ENCODE results near the gene AP5Z1.

Gene AP5Z1

GRCh38 chr7:4747013-4747412 lies 28.4 kb upstream of the AP5Z1 start:
- no peak for DNase-seq

DNA sequence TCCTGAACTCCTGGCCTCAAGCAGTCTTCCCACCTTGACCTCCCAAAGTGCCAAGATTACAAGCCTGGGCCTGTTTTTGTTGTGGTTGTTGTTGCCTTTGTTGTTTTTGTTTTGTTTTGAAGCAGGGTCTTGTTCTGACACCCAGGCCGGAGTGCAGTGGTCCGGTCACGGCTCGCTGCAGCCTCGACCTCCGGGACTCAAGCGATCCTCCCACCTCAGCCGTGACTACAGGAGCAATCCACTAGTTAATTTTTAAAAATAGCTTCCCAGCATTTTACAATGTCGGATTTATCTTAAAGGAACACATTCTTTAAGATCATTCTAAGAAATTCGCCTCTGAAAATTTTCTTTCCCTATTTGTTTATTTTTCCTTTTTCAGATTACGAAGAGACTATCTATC lies 27.7 kb upstream of the AP5Z1 start:
- DNase-seq: no peak

GRCh38 chr7:4748231-4748681 lies 27.2 kb upstream of the AP5Z1 start:
- no peak for DNase-seq

DNA sequence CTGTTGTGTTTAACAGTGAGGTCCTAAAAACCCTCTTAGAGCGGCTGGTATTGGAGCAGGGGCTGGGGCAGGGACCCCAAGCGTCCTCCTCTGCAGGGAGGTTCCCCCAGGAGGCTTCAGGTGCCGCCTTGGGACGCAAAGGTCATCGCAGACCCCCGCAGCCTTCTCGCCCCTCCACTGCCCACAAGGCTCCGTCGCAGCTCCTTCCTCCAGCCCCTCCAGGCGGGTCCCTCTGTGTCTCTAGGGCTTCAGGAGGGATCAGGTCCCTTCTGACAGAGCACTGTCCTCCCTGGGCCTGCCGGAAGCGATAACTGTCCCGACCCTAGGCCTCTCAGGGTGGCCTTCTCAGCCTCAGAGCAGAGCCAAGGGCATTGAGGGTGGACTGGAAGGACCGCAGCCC lies 26.1 kb upstream of the AP5Z1 start:
- DNase-seq: no peak

- no peak for DNase-seq
These were observed 25.6 kb upstream of the AP5Z1 start for GRCh38 chr7:4749798-4750197.

GRCh38 chr7:4751398-4751947 lies 23.9 kb upstream of the AP5Z1 start:
- no peak for DNase-seq

- peak; percentile 43 for DNase-seq
These were observed 21.6 kb upstream of the AP5Z1 start for GRCh38 chr7:4753598-4754432.

- no peak for DNase-seq
These were observed 20.9 kb upstream of the AP5Z1 start for GRCh38 chr7:4754433-4755010.

DNA sequence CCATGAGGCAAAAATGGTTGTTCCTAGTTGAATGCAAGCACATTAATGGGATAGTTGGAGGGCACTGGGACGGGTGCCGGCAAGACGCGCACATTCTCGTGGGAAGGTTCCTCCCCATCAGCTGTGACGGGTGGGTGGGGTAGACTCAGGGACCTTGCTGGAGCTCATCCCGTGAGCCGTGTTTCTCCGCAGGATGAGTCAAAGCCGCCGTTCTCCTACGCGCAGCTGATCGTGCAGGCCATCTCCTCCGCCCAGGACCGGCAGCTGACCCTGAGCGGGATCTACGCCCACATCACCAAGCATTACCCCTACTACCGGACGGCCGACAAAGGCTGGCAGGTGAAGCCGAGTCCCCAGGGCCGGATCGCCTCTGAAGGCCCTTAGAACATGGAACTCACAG lies 20.4 kb upstream of the AP5Z1 start:
- no peak for DNase-seq

- DNase-seq: no peak
These were observed 17.3 kb upstream of the AP5Z1 start for GRCh38 chr7:4758111-4758510.

GRCh38 chr7:4758791-4759190 lies 16.6 kb upstream of the AP5Z1 start:
- no peak for DNase-seq

GRCh38 chr7:4759211-4759610 lies 16.2 kb upstream of the AP5Z1 start:
- DNase-seq: no peak

- DNase-seq: no peak
These were observed 14.5 kb upstream of the AP5Z1 start for GRCh38 chr7:4760952-4761351.

GRCh38 chr7:4762121-4763055 lies 13.0 kb upstream of the AP5Z1 start:
- no peak for DNase-seq

DNA sequence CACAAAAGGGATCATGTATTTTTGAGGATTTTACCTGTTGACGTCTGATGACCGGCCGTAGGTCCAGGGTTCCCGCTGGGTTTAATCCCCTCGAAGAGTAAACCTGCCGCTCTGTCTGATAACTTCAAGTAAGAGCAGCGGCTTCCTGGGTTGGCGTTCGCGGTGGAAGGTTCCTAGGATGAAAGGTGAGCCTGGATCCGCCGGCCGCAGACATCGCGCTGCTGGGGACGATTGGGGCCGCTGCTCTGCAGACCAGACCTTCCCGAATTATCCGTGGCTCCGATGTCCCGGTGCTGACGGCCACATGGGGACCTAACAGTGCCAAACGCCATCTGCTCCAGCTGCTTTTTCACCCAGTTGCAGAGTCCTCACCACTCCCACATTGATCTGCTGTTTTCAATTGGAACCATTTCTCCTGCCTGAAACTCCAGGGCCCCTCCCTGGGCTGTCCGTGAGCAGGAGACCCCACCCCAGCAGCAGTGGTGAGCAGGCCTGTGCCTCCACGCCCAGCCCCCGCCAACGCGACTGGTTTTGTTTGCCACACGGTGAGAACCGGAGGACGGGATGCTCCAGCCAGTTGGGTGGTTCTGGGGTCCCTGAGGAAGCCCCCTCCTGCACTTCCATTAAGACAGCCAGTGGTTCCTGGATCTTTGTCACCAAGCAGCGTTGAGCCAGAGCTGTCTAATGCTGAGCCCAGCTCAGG lies 12.2 kb upstream of the AP5Z1 start:
- DNase-seq: no peak

DNA sequence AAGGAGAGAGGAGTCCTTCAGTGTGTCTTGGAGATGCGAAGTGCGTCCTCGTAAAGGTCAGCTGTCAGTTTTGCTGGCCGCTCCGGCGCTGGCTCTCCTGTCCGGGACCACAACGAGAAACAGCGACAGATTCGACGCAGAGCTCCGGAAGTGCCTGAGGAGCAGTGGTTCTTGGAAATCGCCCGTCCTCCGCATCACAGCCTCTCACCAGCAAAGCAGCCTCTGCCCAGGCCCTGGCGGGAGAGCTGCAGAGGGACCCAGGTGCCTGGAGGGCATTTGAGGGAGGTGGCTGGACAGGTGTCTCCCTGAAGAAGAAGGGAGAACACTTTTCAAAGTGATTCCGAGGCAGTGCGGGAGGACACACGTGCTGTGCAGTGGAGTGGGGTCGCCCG lies 11.6 kb upstream of the AP5Z1 start:
- no peak for DNase-seq

GRCh38 chr7:4764402-4765007 lies 10.9 kb upstream of the AP5Z1 start:
- no peak for DNase-seq

DNA sequence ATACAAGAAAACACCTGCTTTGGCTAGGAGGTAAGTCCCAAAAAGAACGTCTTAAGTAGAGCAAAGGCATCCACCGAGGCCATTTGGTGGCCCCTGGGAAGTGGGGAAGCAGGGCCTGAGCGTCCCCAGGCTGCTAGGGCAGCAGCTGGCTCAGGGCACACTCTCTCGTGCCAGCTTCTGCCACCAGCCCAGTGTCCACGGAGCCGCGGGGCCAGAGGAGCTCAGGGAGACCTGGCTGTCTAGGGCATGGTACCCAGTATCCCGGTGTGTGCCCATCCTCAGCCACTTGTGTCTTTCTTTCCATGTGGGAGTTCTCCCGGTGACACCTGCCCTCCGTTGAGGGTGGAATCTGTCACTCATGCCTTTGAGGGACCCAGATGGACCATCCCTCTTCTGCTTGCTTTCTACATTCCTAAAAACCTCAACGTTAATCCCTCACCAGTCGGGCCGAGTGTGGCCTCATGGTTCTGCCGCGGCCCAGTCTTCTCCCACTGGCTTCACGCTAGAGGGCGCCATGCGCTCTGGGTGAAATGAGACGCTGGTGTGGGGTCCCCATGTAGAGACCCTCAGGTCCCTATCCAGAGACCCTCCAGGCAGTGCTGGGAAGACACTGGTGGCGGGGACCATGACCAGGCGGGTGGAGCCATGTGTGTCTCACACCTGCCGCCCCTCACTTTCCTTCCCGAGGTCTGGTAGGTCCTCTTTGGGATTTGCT lies 9.5 kb upstream of the AP5Z1 start:
- DNase-seq: no peak

DNA sequence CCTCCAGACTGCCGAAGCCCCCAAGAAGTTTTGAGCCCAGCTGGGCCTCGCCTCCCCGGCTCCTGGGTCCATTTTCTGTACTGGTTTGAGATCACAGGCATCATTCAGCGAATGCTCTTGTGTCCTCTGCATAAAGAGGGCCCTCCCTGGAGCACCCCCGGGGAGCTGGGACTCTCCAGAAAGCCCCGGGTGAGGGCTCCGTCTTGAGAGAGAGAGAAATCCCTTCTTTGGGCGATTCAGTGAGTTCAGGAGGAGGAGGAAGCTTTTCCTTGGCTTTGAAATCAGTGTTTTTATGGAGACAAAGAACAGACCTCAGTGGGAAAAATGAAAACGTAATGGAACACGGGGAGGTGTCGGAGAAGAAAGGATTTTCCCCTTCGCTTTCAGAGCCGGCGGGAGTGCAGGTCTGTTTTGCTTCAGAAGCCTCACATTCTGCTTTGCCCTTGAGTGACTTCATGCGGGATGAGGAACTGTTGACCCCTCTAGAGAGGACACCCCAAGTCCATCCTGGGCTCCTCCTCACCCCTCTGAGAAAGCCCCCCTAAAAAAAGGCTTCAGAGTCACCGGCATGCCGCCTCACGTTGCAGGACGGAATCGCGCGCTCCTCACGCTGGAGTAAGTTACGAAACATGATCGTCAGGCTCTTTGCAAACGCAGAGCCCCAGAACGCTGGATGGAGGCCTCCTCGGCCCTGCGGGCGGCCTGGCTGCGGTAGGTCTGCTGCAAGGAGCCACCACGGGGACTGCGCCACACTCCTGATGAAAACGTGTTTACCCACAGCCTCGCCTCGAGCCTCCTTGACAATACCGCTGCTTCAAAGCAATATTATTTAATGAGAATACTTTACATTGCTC lies 8.5 kb upstream of the AP5Z1 start:
- no peak for DNase-seq

Measured in fibroblast of upper back skin (primary cell).